ENCODE results near the gene ZDHHC9.

ZDHHC9 gene

DNA sequence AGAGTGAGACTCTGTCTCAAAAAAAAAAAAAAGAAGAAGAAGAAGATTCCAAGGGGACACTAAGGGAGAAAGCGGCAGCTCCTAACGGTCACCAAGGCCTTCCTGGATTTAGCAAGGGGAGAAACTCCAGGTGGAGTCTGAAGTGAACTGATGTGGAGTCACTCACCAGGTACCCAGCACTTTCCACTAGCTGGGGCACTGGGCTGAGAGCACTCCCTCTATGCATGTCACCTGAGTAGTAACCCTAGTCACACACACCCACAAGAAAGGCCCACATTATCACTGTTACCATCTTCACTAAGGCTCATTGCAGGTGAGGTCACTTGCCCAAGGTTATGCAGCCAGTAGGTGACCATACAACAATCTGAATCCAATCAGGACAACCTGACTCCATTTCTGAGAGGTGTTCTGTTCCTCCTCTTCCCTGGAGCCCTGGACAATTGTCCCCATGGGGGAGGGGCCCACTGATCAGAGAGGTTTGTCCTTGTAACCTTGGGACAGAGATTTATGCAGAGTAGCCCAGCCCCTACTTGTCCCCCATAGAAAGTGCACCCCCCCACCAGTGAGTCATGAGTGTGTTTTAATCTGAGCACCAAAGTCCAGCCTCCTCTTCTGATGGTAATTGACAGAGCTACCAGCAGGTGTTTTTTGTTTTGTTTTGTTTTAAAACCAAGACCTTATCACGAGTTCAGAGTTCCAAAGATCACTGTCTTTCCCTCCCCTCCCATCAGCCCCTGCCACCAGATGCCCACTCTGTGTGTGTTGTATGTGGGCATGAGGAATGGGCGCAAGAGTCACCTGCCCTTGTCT, 69.8 kb downstream of the ZDHHC9 start:
- Mint-ChIP-seq H3K4me3 (no peak overlapping the region), H3K27me3 (ENCODE audit: low read depth) (no peaks in the 10 kb centered on the region), H3K4me1 (no peaks in the 10 kb centered on the region), H3K36me3 (ENCODE audit: low read depth) (no peaks in the 10 kb centered on the region), H3K9me3 (no peaks in the 10 kb centered on the region), H3K27ac (no peak overlapping the region)
- TF ChIP-seq, protein P1, sequence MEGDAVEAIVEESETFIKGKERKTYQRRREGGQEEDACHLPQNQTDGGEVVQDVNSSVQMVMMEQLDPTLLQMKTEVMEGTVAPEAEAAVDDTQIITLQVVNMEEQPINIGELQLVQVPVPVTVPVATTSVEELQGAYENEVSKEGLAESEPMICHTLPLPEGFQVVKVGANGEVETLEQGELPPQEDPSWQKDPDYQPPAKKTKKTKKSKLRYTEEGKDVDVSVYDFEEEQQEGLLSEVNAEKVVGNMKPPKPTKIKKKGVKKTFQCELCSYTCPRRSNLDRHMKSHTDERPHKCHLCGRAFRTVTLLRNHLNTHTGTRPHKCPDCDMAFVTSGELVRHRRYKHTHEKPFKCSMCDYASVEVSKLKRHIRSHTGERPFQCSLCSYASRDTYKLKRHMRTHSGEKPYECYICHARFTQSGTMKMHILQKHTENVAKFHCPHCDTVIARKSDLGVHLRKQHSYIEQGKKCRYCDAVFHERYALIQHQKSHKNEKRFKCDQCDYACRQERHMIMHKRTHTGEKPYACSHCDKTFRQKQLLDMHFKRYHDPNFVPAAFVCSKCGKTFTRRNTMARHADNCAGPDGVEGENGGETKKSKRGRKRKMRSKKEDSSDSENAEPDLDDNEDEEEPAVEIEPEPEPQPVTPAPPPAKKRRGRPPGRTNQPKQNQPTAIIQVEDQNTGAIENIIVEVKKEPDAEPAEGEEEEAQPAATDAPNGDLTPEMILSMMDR (IDR thresholded peaks at IDR 0.05; ENCODE audit: unreplicated experiment in 3 of 3): no peak

DNA sequence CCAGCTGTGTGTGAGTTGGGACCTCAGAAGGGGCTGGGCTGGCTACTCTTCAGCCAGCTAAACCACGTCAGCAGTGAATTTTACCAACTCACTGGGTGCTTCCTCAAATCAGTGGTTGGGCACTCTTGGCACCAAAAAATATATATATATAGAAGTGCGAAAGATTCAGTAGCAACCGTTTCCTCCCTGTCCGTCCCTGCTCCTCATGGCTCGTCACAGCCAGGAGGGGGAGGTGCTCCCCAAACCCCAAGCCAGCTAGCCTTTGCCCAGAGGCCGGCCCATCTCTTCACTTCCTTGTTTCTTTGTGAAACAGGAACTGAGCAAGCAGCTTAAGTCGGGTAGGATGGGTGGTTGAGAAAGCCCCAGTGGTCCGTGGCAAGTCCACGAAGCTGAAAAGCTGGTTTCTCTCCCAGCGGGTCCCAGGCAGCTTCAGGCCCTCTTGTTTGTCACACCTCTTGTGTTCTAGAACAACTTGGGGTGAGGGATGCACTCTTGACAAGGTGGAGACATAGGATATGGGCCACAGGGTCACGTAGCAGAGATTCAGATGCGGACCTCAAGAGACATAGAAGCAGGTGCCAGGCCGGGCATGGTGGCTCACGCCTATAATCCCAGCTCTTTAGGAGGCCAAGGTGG, 70.8 kb downstream of the ZDHHC9 start:
- TF ChIP-seq, protein P1 (IDR thresholded peaks at IDR 0.05; ENCODE audit: unreplicated experiment in 3 of 3): no peak
- no peak overlapping the region for H3K27ac Mint-ChIP-seq

GRCh38 chrX:129771266-129771995, 72.3 kb downstream of the ZDHHC9 start:
- TF ChIP-seq, protein P1 (IDR thresholded peaks at IDR 0.05; ENCODE audit: unreplicated experiment in 3 of 3): no peak
- Mint-ChIP-seq H3K4me1 (no peaks in the 10 kb centered on the region), H3K27ac (no peak overlapping the region), H3K9me3 (peaks cover 4% of the 10 kb centered on the region), H3K4me3 (no peak overlapping the region), H3K27me3 (ENCODE audit: low read depth) (peaks cover 4% of the 10 kb centered on the region), H3K36me3 (ENCODE audit: low read depth) (no peaks in the 10 kb centered on the region)

More for the DNA sequence above, 70.8 kb downstream of the ZDHHC9 start:
- Mint-ChIP-seq H3K36me3 (ENCODE audit: low read depth) (no peaks in the 10 kb centered on the region), H3K9me3 (no peaks in the 10 kb centered on the region), H3K4me3 (no peak overlapping the region), H3K4me1 (no peaks in the 10 kb centered on the region), H3K27me3 (ENCODE audit: low read depth) (no peaks in the 10 kb centered on the region)

- TF ChIP-seq, protein P1 (IDR thresholded peaks at IDR 0.05; ENCODE audit: unreplicated experiment in 3 of 3): no peak
- Mint-ChIP-seq H3K27me3 (ENCODE audit: low read depth) (peaks cover 4% of the 10 kb centered on the region), H3K36me3 (ENCODE audit: low read depth) (no peaks in the 10 kb centered on the region), H3K4me3 (no peak overlapping the region), H3K27ac (no peak overlapping the region), H3K4me1 (no peaks in the 10 kb centered on the region), H3K9me3 (peaks cover 6% of the 10 kb centered on the region)
Measured at GRCh38 chrX:129769467-129770154, 74.1 kb downstream of the ZDHHC9 start.

GRCh38 chrX:129768586-129769466, 74.9 kb downstream of the ZDHHC9 start:
- Mint-ChIP-seq H3K27me3 (ENCODE audit: low read depth) (peaks cover 4% of the 10 kb centered on the region), H3K27ac (no peak overlapping the region), H3K4me1 (no peaks in the 10 kb centered on the region), H3K4me3 (no peak overlapping the region), H3K9me3 (peaks cover 6% of the 10 kb centered on the region), H3K36me3 (ENCODE audit: low read depth) (no peaks in the 10 kb centered on the region)
- TF ChIP-seq, protein P1 (IDR thresholded peaks at IDR 0.05; ENCODE audit: unreplicated experiment in 3 of 3): no peak
